Activated CD4-positive, alpha-beta T cell treated with anti-CD3 and anti-CD28 coated beads, Interleukin-2, amount 50 U/mL, for 48 hours (primary cell): ENCODE results near the gene ARID3B.
"Not testable (repeated sequence)": the region's sequence is repeated elsewhere in the genome, so short reads cannot be mapped to it uniquely, and the experiment has no call there.

ENCODE experiments used
- DNase-seq, 2 experiments: peaks; one replicate each; pipeline ENCODE4 v3.0.0-alpha.2; 2020

Gene ARID3B

GRCh38 chr15:74625693-74626092 is 84.7 kb downstream of the ARID3B start:
- no peak for DNase-seq

GRCh38 chr15:74626336-74626735 is 85.3 kb downstream of the ARID3B start:
- no peak for DNase-seq

GRCh38 chr15:74626752-74627692 is 86.0 kb downstream of the ARID3B start:
- DNase-seq = no peak

GRCh38 chr15:74627766-74628165 is 86.7 kb downstream of the ARID3B start:
- no peak for DNase-seq

- DNase-seq = no peak
Measured at GRCh38 chr15:74628199-74628598, 87.2 kb downstream of the ARID3B start.

- DNase-seq = no peak
Measured at GRCh38 chr15:74628949-74629348, 87.9 kb downstream of the ARID3B start.

- not testable (repeated sequence) for DNase-seq
Measured at GRCh38 chr15:74629696-74630095, 88.7 kb downstream of the ARID3B start.

GRCh38 chr15:74630284-74631086 is 89.5 kb downstream of the ARID3B start:
- DNase-seq = no peak

GRCh38 chr15:74631087-74631385 is 90.0 kb downstream of the ARID3B start:
- DNase-seq = no peak

GRCh38 chr15:74631408-74631807 is 90.4 kb downstream of the ARID3B start:
- no peak for DNase-seq

GRCh38 chr15:74631935-74632560 is 91.0 kb downstream of the ARID3B start:
- DNase-seq = peak; percentile 70 to 77

- DNase-seq = no peak
Measured at GRCh38 chr15:74632601-74633000, 91.6 kb downstream of the ARID3B start.

- no peak for DNase-seq
Measured at GRCh38 chr15:74633781-74634180, 92.8 kb downstream of the ARID3B start.

- peak; percentile 74 to 78 for DNase-seq
Measured at GRCh38 chr15:74635228-74635627, 94.2 kb downstream of the ARID3B start.

- DNase-seq = no peak
Measured at GRCh38 chr15:74636984-74637383, 96.0 kb downstream of the ARID3B start.

- no peak for DNase-seq
Measured at GRCh38 chr15:74641151-74641550, 100.1 kb downstream of the ARID3B start.

GRCh38 chr15:74642348-74642733 is 101.3 kb downstream of the ARID3B start:
- no peak for DNase-seq

GRCh38 chr15:74642734-74643664 is 102.0 kb downstream of the ARID3B start:
- no peak for DNase-seq

- no peak for DNase-seq
Measured at GRCh38 chr15:74643665-74644204, 102.7 kb downstream of the ARID3B start.

GRCh38 chr15:74646480-74646879 is 105.5 kb downstream of the ARID3B start:
- no peak for DNase-seq
